ENCODE data around the gene PGC. TPM values are rescaled to one million over a fixed set of nuclear protein-coding genes. Genes with fewer than 3 reads are reported as not detected.

Gene PGC
- total RNA-seq, 1 donor: not detected

DNA sequence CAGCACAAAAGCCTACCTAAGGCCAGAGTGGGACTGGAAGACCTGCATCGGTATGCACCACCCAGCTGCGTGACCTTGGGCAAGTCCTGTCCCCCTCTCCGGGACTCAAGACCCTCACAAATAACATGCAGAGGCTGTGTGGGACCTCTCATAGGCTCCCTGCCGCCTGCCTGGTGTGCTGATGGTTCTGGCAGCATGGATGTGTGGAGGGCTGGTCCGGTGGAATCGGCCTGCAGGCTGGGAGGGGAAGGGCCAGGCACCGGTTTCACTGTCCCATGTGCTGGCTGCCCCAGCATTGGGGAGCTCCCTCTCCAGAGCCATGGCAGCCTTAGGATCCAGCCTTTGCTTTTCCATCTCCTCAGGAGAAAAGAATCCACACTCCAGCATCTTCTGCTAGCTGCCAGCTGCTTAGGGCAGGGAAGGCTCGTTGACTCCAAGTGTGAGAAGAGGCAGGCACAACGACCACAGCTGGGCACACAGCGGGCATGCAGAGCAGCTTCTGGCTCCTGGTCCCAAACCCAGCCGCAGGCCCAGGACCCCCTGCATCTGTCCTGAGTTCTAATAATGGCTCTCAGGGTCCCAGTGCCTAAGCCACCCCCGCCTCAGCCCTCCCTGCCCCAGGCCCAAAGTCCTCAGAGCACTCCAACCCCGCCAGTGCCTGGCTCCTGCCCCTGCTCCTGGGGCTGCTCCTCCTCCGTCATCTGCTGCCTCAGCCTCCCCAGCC, 44.3 kb downstream of the PGC start:
- DNase-seq (ENCODE audit: low read depth in 2 of 3, low spot score in 2 of 3): no peak

DNA sequence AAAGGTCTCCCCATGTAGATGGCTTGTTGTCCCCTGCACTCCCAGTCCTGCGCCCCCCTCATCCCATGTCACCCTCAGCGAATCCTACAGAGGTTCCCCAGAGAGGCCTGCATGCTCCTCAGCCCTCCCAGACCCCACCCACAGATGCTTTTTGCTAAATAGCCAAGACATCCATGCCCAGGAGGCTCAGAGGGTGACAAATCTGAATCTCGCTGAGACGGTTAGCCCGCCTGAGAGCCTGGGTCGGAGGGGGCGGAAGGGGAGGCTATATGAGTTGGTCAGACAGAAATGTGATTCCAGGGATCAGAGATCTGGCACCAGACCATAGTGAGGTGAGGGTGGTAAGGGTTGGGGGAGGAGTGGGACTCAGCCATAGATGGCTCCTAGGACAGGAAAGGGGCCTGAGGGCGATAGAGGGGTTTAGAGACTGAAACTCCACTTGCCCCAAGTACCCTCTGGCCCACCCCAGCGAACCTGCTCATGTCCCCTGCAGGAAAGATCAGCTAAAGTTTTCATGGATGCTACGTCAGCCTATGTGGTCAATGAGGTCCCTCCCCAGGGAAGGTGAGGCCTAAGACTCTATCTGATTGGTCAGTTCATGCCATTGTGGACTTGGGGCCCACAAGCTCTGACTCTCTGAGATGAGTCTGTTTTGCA, 45.0 kb downstream of the PGC start:
- DNase-seq (ENCODE audit: low read depth in 2 of 3, low spot score in 2 of 3): no peak

DNA sequence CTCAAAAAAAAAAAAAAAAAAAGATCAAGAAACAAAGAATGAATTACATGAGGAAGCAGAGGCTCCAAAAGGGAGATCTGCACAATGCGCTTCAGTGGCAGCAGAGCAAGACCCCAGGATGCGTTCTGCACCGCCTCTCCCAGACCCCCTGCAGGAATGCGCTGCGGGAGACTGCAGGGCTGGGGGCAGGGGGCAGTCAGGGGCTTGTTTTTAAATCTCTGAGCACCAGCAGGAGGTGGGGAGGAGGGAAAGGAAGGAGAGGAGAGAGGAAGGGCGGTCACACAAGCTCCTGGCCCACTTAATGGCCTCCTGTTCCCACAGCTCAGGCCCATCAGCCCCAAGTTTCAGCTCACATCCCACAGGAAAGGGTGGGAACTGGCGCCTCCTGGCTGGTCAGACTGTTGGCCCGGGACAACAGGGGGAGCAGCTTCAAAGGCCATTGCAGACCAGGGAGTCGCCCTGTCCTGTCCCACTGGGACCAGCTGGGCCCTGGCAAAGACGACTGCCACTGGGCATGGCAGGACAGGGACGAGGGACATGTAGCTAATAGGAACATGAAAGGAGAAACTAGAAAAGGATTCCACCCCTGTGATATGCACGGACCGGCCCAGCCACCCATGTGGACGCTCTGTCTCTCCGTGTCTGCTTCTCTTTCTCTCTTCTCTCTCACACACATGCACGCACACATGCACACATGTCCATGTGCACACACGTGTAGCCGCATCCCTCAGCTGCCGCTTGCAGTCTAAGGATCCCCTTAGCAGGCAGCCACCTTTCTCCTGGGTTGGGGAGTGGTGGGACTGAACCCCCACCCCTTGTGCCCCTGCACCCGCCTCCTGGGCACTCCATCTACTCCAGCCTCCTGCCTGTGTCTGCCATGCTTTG, 46.5 kb downstream of the PGC start:
- DNase-seq (ENCODE audit: low read depth in 2 of 3, low spot score in 2 of 3): no peak

DNA sequence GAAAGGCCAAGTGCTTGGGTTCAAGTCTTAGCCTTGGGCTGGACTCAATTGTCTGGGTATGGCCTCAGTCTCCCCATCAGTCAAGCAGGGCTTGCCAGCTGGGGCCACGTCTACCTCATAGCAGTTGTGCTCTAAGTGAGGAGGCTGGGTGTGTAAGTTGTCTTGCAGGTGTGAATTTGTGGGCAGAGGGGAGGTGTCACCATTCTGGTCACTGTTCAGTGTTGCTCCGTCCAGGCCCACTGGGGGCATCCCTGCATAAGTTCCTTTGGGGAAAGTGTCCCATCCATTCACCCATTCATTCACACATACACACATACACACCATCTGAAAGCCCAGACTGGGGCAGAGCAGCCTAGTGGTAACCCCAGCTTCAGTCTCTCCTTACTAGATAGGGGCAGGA, 48.1 kb downstream of the PGC start:
- DNase-seq (ENCODE audit: low read depth in 2 of 3, low spot score in 2 of 3): no peak

DNA sequence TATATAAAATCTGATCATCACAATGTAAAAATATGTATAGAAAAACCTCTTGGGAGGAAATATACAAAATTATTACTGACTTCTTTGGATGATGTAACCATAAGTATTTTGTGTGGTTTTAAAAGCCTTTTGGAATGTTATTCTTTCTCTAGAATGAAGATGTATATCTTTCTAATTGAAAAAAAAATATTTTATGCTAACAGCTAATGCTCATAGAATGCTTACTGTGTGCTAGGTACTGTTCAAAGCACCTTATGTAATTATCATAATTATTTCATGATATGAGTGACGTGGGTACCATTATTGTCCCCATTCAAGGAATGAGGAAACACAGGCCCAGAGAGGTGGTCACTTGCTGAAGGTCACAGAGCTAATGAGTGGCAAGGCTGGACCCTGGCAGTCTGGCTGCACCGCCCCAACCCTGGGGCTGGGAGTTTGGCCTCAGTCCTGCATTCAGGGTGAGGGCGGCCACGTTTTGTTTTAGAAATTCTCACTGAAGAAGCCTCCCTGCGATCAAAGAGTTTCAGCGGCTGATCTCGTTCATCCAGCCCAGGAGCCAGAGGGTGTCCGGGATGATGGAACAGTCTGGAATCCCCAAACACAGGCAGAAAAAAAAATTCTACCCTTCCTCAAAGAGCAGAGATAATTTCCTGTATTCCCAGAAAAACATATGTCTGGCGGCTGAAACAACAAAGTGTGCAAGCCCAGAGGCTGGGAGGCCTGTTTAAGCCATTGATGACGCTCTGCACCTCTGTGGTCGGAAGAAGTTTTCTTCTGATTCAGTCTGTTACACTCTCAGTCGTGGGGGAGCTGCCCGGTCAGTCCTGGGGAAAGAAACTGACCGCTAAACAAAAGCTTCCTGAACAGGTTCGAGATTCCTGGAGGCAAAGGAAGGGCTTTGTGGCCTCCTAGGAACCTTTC, 49.1 kb downstream of the PGC start:
- no peak for DNase-seq (ENCODE audit: low read depth in 2 of 3, low spot score in 2 of 3)

DNA sequence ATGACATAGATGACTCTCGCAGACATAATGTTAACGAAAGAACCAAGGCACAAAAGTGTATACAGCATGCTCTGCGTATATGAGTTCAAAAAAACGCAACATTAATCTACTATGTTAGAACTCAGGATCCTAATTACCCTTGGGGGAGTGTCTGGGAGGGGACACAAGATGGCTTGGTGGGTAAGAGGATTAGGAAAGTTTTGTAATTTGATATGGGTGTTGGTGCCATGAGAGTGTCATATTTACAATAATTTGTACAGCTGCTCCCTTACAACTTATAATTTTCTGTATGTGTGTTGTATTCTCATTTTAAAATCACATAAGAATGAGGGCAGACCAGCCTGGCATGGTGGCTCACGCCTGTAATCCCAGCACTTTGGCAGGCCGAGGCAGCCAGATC, 50.4 kb downstream of the PGC start:
- DNase-seq (ENCODE audit: low read depth in 2 of 3, low spot score in 2 of 3): no peak

DNA sequence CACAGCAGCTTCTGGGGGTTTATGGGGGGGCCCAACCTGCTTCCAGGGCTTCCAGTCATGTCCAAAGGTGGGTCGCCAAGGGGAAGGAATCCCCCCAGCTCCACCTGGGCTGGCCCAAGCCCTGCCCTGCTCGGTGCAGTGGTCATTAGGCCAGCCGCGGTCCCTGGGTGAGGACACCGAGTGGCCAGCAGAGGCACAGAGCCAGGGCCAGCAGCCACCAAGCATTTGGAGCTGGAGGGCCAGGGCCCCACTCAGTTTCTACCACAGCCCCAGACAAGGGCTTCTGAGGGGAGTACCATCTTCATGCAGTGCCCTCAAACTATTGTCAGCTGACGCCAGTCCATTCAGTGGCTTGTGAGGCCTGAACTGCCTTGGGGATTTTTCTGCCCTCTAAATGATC, 51.4 kb downstream of the PGC start:
- DNase-seq (ENCODE audit: low read depth in 2 of 3, low spot score in 2 of 3): no peak

DNA sequence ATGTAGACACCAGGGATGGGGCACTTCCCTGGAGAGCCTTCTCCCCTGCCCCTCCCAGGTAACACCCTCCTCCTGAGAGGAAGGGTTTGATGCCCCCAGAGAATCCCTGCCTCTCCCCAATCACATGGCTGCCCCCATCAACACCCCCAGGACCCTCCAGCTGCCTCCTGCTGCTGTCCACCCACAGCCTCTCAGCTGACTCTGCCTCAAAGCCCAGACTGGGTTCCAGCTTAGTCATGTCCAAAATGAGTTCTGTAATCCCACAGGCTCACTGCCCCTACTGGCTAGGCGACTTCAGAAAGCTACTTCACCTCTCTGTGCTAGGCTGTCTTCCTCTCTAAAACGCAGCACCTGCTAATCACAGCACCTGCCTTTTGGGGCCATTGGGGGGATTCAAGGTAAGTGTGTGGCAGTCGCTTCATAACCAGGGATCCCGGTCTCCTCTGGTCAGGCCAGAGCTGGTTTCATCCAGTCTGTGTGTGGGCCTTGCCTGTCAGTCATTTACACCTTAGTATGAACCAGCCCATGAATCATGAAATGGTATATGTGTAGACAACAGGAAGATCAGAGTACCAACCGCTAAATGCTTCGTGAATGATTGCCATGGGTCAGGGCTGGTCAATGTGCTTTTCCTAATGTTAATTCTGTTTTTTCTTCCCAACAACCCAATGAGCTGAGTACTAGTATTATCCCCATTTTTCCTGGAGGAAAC, 52.2 kb downstream of the PGC start:
- DNase-seq (ENCODE audit: low read depth in 2 of 3, low spot score in 2 of 3): no peak

DNA sequence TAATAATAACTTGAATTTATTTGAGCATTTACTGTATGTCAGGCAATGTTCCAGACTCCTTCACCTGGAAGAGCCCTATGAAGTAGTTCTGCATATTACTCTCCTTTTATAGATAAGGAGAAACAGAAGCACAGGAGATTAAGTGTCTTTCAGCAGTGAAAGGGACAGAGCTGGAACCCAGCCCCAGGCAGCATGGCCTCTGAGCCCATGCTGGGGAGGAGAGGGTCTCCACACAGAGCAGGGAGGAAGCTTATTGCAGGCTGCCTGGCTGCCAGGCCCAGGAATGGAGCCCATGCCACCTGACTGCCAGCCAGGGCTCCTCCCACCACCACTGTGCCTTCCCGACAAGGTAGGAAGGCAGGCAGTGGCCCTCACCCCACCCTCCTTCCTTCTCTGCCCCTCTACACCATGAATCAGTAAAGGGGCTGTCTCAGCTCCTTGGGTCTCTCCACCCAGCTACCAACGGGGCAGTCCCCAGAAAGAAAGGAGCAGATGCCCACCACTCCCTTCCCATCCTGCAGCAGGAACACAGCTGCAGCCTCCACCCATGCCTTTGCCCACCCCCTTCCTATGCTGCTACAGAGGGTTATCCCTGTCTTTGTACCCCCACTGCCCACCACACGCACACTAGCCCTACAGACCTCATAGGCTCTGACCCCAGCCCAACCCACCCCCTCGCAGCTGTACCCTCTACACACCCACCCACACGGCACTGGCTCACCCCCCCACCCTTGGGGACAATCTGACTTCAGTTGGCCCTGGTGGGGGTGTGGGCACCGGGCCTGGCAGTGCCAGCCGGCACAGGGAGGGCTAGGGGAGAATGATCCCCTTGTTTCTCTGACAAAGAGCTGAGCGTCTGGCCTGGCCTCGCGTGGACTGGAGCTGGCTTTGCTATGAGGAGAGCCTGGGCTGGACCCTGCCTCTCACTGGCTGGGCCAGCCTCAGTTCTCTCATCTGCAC, 53.6 kb downstream of the PGC start:
- no peak for DNase-seq (ENCODE audit: low read depth in 2 of 3, low spot score in 2 of 3)

DNA sequence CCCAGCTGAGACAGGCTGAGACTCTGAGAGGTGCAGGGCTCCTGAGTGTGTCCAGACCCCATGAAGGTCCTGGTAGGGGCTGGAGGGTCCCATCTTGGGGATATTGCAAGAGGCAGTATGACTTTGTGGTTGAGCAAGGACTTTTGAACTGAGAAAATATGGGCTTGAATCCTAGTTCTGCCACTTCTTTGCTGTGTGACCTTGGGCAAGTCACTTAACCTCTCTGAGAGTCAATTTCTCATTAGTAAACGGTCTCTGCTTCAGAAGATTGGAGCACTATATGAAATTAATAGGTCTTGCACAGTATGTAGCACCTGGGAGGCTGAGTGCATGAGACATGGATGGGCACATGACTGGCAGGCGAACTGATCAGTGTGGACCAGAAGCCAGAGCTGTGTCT, 54.5 kb downstream of the PGC start:
- no peak for DNase-seq (ENCODE audit: low read depth in 2 of 3, low spot score in 2 of 3)

DNA sequence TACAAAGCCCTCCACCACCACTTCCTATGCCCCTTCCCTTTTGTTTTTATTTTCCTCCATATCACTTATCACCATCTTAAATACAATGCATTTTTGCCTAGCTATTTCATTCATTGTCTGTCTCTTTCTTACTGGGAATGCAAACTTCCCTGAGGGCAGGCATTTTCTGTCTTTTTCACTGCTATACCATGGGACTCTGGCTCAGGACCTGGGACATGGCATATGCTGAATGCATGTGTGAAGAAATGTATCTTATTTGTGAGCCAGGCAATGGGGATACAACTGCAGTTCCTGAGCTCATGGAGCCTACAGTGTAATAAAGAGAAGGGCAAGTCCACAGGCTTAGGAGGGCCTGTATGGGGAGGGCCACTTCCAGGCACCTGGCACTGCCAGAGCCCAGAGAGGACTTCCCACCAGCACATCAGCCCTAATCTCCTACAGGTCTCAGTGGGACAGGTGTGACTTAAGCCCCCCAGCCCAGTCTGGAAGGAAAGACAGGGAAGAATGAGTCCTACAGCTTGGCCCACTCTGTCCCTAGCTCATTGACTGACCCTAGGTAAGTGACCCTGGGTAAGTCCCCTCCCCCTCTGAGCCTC, 55.0 kb downstream of the PGC start:
- no peak for DNase-seq (ENCODE audit: low read depth in 2 of 3, low spot score in 2 of 3)

DNA sequence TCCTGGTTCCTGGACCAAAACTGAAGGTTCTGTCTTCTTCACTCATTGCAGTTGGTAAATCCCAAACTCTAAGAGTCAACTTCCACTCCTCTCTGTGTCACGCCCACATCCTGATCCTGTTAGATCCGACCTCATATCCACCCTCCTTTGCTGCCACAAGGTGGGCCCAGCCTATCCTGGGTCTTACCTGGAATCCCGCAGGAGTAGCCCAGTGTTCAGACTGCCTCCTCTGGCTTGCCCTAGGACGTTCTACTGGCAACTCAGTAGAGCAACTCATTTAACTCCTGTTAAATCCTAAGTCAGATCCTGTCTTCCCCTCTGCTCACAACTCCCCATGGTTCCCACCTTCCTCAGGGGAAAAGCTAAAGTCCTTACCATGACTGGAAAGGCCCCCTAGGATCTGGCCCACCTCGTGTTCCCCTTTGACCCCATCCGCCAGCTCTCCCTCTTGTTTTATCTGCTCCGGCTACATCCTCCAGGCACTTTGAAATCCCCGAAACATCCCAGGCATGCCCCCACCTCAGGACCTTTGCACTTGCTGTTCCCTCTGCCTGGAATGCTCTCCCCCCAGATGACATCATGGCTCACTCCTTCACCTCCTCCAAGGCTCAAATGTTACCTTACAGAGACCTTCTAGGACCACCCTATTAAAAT, 55.6 kb downstream of the PGC start:
- no peak for DNase-seq (ENCODE audit: low read depth in 2 of 3, low spot score in 2 of 3)

DNA sequence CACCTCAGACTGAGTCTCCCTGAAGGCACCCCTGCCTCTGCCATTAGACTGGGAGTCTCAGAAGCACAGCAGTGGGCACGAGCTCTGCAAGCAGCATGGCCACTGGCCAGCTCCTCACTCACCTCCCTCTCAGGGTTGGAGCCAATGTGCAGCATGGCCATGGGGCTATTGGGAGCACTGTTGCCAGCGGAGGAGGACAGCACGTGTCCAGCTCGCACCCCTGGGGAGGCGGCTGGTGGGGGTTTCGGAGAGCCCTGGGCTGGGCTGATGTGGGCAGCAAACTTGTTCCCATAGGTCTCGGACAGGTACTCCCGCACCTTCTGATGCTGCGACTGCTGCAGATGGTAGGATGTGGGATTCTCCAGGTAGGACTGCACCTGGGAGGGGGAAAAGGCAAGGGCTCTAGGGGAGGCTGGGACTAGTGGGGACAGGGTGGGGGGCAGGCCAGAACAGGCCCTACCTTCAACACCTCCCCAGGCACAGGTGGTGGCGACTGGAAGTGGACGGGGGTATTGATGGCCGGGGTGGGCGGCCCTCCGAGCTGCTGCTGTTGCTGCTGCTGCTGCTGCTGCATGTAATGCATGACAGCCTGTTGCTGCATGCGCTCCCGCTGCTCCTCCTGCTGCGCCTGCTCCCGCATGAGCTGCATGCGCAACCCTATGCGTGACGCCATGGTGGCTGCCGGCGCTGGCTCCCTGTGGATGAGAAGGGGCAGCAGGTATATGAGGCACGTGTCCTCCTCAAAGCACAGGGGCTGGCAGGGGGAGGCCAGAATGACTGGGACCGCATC, 56.5 kb downstream of the PGC start:
- no peak for DNase-seq (ENCODE audit: low read depth in 2 of 3, low spot score in 2 of 3)

DNA sequence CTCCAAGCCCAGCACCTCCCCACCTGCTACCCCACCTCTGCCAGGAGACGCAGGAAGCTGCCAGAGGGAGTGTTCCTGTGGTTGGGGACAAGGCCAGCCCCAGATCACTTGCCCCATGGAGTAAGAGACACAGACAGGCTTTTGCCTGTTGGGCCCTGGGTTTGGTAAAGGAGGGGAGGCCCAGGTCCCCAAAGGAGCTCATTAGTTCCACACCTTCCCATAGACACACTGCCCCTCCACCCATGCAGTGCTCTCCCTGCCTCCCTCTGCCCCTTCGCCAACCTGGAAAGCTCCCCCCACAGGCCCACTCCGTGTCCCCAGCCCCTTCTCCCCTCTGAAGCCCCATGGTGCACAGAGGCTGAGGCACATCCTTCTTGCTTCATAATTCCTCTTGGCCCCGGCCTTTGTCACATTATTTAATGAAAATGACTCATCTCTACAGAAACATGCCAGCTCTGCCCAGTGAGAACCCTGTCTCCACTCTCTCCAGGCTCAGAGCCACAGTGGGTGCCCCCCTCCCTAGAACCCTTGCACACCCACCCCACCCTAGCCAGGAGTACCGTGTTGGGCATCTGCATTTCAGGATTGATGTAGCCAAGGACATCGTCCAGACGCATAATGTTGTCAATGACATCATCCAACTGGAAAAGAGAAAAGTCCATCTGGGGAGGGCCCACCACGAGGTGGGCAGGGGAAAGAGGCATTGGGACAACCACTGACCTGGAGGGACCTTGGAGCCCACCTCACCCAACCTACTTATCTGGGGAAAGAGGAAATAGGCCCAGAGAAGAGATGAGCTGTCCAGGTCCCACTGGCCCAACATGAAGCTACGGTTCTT, 57.8 kb downstream of the PGC start:
- DNase-seq (ENCODE audit: low read depth in 2 of 3, low spot score in 2 of 3): no peak

DNA sequence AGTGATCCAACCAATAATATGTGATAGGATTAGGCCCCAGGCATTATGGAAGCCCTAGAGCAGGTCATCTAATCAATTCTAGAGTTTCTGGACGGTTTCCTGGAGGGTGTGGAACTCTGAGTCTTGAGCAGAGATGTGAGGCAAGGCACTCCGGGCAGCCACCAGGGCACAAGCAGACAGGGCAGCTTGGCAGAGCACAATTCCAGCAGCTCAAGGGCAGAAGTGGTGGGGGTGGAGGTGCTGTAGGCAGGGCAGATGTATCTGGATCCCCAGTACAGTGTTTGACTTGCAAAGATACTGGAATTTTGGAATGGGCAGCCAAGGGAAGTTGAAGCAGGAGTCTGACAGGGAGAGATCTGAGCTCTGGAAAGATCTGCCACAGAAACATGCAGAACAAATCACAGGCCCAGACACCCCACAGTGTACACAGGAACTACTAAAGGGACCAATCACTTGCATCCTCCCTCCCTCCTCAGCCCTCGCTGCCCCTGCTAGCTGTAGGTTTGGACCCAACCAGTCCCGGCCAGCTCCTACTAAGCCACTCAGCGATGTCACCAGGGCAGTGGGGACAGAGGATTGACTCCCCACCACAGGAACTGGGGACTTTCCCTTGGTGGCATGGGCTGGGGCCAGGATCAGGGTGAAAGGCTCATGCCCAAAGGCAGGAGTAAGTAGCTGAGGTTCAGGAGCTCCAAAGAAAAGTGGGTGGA, 58.8 kb downstream of the PGC start:
- no peak for DNase-seq (ENCODE audit: low read depth in 2 of 3, low spot score in 2 of 3)

Data from hematopoietic multipotent progenitor cell (in vitro differentiated cells).